ENCODE measurements around the gene SRRM2. TPM values are rescaled to one million over a fixed set of nuclear protein-coding genes. Genes with fewer than 3 reads are reported as not detected.
"Not testable (repeated sequence)": the region's sequence is repeated elsewhere in the genome, so short reads cannot be mapped to it uniquely, and the experiment has no call there.

SRRM2 gene
- total RNA-seq, 1 donor from 2014 or later = 239 TPM

DNA sequence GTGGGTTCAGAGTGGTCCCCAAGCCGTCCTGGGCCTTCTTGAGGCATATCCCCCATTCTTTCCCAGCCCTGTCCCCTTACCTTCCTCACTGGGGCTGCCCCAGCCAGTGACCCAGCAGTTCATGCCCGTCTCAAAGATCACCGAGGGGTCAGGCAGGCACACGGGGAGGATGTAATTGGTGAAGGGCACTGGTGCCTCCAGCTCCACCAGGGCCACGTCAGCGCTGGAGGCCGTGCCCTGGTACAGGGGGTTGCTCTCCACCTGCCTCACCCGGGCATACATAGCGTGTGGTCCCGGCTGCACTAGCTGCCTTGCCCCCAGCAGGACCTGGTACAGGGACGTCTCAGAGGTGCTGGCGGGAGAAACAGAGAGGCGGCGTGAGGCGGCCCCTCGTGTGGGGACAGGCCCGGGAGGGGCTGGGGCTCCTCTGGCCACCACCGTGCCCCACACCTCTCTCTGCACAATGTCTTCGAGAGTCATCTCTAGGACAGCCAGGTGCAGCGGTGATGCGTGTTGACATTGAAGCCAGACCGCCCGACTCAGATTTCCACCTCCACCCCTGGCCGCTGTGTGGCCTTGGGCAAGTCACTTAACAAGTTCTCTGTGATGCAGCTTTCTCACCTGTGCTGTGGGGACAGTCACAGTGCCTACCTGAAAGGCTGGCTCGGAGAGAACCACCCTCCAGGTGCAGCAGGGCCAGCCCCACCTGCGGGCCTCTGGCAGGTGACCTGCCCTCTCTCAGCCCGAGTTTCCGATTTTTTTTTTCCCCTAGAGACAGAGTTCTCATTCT, 38.3 kb upstream of the SRRM2 start:
- DNase-seq (ENCODE audit: extremely low read depth, low read depth, low spot score) = no peak

DNA sequence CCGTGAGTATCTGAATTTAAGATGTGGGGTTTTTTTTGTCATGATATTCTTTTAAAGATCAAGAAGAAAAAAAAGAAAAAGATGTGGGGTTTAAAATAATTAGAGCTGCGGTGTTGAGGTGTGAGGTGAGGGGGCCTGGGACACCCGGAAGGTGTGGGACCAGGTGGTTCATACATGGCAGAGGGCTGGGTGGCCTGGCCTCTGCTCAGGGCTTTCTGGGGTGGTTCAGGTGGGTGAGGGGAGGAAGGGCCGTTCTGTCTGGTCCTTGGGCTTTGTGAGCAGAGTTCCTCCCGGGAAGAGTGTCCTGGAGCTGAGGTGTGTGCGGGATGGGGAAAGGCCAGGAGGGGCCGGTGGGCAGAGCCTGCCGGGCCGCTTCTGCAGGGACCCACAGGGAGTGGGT, 37.4 kb upstream of the SRRM2 start:
- DNase-seq (ENCODE audit: extremely low read depth, low read depth, low spot score) = no peak

DNA sequence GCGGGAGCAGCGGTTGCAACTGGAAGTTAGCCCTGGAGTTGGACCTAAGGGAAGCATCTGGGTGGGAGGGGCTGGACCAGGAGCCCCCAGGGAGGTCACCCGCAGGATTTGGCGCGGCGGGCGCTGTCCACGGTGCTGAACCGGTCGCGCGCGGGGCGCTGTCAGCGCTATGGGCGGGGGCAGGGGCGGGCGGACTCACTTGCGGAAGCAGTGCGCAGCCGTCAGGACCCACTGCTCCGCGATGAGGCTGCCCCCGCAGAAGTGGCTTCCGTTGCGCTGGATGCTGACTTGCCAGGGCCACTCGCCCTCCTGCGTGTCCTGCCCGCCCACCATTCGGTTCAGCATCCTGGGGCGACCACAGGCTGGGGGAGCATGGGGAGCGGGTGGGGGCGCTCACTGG, 36.9 kb upstream of the SRRM2 start:
- no peak for DNase-seq (ENCODE audit: extremely low read depth, low read depth, low spot score)

DNA sequence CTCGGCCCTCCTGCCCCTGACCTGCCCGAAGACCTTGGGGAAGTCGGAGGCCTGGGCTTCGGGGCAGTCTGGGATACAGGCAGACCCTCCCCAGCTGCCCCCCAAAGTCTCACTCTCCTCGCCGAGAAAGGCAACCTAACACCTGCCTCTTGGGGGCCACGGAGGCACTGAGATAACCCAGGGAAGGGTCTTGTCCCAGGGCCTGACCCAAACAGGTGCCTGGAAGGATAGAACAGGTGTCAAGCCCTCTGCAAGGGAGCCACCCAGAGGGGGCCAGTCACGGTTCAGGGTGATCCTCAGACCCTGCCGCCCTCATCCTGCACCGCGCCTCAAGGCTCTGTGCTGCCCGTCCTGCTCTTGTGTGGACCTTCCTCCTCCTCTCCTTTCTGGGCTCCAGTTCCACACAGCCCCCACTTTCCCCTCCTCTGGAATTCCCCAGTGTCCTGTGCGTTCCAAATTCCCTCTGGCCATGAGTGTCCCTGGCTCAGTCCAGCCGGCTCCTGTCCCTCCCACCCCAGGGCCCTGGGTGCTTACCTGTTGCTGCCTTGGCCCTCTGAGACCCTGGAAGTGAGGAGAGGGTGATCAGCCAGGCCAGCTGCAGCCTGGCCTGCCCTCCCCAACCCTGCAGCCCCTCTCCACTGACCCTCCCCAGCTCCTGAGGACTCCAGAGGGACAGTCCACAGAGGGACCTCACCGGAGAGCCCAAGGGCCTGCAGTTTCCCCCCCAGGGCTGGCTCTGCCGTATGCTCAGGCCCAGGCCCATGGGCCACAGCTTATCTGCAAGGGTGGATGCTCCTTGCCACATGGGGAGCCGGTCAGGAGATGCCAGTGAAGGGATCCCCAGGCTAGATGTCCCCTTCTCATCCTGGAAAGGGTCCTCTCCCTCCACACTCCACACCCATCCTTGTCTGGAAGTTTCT, 36.2 kb upstream of the SRRM2 start:
- no peak for DNase-seq (ENCODE audit: extremely low read depth, low read depth, low spot score)

DNA sequence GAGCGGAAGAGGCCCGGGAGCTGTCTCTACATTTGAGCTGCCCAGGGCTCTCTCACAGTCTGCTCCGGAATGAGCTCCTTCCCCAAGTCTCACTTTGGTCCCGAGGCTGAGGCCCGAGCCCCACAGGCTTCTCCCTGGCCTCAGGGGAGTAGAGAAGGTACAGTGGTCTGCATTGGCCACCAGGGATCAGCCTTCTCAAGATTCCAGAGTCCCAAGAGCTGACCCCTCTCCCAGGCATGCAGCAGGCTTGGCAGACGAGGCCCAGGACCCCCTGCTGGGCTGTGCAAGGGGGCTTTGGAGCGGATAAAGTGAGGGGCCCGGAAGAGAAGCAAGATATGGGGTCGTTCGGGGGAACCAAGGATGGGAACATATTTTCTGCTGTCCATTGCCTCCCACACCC, 35.5 kb upstream of the SRRM2 start:
- no peak for DNase-seq (ENCODE audit: extremely low read depth, low read depth, low spot score)

DNA sequence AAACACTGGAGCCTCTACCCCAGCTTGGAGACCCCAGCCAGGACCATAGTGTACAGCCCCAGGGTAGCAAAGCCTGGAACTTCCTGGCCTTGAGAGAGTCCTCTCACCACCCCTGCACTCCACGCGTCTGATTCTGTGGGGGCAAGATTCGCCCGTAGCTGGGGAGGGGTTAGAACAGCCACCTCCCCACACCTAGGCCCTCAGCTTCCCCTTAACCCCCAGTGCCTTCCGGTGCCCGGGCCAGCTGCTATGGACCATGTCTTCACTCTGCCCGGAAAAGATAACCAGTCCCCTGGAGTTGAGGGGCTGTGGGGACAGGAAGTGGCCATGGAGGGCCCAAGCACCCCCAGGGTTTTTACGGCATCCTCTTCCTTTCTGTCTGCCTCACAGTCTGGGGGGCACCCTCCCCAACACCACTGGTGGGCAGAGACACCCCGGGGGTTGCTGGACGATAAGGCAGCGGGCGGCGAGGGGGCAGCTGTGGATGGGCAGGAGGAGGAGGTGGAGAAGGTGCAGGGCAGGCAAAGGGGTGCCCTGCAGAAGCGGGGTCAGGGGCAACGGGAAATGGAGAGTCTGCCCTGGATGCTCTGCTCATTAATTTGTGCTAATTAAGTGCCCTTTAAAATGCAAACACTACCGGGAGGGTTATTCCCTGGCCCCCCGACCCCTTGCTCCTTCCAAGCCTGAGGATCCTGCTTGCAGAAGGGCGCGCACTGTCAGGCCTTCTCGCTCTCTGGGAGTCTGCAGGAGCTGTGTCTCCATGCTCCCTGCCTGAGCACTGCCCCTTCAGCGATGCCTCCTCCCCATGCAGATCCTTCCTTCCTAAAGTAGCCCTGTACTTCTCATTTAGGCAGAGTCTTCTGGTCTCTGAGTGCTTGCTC, 34.8 kb upstream of the SRRM2 start:
- no peak for DNase-seq (ENCODE audit: extremely low read depth, low read depth, low spot score)

DNA sequence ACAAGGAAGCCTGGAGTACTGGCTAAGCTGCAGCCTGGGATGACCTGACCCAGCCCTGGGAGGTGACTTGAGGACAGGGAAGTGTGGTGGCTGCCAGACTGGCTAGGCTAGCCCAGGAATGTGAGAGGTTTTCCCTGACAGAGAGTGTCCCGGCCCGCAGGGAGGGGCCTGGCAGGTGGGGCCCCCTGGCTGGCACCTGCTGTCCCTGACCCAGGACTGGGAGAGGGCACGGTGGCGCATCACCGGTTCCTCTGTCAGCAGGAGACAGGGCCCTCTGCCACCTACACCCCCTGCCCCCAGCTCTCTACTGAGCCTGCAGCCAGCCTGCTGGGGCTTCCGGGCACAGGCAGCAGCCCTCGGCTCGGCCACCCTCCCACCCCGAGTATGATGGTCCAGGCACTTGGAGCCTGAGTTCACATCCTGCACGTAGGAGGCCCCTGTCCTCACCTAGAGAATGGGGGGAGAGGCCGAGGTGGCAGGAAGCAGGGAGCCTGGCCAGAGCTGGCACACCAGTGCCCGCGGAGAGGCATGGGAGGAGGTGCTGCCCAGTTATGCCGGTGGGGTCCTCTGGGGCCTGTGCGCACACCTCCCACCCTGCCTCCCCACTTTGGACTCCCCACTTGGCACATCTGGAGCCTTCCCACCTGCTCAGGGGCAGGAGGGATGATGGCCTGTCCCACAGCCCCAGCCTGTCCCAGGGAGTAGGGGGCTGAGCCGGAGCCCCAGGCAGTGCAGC, 32.9 kb upstream of the SRRM2 start:
- no peak for DNase-seq (ENCODE audit: extremely low read depth, low read depth, low spot score)

DNA sequence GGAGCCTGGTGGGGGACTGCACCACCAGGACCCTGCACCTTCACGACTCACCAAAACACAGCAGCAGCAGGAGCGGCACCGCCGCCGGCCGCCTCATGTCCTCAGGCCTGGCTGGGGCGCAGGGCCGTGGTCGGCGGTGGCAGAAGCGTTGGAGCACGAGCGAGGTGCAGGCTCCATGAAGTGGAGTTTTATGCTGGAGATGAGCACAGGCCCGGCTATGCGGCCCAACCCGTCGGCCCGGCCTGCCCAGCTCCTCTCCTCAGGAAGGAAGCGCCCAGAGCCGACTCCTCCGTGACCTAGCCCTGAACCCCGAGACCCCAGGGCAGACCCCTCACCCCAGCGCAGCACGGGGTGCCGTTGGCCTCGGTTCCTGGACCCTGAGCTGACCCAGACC, 32.4 kb upstream of the SRRM2 start, which contains the start of gene PRSS27:
PRSS27 (minus strand) TSS at position 161 of the 394 bp plus-strand sequence; CDS start at position 97, 64 bp downstream.
- no peak for DNase-seq (ENCODE audit: extremely low read depth, low read depth, low spot score)

DNA sequence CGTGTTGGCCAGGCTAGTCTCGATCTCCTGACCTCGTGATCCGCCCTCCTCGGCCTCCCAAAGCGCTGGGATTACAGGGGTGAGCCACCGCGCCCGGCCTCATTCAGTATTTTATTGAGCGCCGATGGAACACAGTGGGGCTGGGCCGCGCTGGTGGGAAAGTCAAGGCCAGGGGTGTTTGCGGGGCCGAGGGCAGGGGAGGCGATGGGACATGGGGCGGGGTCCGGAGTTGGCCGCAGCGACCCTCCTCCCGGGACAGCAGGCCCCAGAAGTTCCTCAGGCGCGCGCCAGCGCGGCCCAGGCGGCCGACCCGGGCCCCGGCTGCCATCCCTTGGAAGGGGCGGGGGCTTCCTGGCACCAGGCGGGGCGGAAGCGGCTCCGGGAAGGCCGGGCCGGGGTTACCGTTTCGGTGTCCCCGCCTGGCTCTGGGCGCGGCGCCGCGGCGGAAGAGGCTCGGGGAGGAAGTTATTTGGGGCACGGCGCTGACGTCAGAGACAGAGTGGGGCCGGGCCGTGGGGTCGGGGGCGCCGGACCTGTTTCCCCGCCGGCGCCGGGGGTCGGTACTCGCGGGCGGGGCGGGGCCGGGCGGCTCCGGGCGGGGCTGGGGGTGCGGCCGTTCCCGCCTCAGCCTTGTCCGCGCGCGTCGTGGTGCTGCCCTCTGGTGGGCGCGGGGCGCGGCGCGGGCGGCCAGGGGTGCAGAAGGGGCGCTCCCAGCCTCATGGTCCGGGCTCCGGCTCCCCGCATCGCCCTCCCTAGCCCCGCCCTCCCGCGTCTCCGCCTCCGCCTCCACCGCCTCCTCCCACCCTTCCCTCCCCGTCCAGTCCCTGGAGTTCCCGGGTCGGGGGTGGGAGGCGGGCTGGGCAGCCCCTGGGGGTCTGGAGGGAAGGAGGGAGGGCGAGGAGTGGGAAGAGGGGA, 31.5 kb upstream of the SRRM2 start:
- DNase-seq (ENCODE audit: extremely low read depth, low read depth, low spot score) = no peak

DNA sequence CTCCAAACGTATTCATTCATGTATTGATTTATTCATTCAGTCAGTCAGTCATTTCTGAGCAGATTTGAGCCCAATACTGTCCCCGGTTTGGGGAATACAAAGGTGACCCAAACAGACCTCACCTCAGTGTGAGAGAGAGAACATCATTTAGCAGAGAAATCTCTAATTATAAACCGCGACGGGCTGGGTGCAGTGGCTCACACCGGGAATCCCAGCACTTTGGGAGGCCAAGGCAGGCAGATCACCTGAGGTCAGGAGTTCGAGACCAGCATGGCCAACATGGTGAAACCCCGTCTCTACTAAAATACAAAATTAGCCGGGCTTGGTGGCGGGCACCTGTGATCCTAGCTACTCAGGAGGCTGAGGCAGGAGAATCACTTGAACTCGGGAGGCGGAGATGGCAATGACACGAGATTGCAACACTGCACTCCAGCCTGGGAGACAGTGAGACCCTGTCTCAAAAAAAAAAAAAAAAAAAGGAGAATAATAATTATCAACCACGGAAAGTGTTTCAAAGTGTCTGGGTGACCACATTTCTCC, 30.7 kb upstream of the SRRM2 start:
- not testable (repeated sequence) for DNase-seq (ENCODE audit: extremely low read depth, low read depth, low spot score)

DNA sequence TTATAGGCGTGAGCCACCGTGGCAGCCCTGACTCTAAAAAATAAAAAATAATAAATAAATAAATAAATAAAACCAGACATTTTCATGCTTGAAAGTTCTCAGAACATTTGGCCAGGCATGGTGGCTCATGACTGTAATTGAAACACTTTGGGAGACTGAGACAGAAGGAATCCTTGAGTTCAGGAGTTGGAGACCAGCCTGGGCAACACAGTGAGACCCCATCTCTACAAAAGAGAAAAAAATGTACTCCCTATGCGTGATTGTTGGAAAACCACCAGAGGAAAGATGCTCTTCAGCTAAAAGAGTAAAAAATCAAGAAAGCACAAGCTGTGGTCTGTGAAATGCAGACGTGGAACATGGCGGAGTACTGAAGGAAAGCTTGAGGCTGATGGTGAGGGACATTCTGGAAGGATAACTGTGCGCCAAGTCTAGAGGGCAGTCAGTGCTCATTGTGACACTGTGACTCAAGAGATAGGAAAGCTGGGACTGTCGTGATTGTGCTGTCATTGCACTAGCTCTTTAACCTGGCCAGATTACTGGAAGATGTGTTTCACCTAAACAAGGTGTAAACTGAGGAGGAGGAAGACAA, 28.3 kb upstream of the SRRM2 start:
- DNase-seq (ENCODE audit: extremely low read depth, low read depth, low spot score) = no peak

DNA sequence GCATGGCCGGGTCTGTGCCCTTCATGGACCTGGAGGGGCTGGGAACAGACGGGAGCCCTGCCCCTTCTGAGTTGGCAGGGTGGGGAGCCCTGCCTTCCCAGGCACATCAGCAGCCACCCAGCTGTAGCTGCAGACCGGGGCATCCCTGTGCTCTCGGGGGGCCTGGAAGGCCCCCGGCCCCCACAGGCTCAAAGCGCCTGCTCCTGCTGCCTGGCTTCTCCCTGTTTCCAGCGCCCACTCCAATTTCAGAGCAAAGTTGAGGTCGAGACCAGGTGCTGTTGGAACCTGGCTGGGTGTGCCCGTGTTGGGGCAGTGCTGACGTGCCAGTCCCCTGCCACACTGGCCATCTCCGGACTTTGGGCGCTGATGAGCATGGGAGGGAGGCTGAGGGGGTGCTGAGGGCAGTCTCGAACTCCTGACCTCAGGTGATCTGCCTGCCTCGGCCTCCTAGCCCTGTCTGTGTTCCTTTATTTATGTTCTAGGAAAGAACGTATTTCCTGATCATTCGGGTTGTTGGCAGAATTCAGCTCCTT, 27.6 kb upstream of the SRRM2 start:
- no peak for DNase-seq (ENCODE audit: extremely low read depth, low read depth, low spot score)

DNA sequence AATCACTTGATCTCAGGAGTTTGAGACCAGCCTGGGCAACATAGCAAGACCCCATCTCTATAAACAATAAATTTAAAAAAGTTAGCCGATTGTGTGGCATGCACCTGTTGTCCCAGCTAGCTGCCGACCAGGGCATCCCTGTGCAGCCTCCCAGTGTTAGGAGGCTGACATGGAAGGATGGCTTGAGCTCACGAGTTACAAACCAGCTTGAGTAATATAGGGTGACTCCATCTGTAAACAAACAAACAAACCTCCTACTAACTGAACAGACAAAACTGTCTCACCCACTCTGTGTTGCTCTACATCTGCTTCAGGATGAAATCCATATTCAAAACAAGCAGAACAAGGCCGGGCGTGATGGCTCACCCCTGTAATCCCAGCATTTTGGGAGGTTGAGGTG, 25.5 kb upstream of the SRRM2 start:
- DNase-seq (ENCODE audit: extremely low read depth, low read depth, low spot score) = no peak

DNA sequence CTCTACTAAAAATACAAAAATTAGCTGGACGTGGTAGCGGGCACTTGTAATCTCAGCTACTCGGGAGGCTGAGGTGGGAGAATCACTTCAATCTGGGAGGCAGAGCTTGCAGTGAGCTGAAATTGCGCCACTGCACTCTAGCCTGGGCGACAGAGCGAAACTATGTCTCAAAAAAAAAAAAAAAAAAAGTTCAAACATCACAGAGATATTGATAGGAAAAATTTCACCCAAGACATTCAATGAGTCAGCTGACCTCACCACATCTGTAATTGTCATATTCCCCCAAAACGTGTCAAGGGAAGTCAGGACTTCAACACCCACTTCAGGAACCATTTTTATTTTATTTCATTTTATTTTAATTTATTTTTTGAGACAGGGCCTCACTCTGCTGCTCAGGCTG, 24.4 kb upstream of the SRRM2 start:
- DNase-seq (ENCODE audit: extremely low read depth, low read depth, low spot score) = no peak

DNA sequence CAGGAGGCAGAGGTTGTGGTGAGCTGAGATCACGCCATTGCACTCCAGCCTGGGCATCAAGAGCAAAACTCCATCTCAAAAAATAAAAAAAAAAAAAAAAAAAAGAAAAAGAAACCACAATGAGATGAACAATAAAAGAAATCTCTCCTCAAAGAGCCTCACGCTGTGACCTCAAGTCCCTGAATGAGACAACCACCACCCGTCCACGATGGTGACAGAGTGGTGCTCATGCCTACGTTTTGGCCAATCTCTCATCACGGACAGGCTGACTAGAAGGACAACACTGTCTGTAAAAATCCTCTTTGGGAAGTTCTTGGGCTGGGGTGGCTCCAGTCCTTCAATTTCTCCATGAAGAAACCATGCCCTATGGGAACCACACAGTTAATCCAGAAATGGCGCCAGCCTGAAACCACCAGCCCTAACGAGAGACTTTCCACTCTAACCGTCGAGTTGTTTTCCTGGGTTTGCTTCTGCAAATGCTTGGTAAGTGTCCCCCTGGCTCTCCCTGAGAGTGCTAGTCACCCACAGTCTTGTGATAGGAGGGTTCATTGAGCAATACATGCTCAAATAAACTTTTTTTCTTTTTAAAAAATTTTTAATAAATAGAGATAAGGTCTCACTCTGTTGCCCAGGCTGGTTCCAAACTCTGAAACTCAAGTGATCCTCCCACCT, 17.5 kb upstream of the SRRM2 start:
- no peak for DNase-seq (ENCODE audit: extremely low read depth, low read depth, low spot score)

DNA sequence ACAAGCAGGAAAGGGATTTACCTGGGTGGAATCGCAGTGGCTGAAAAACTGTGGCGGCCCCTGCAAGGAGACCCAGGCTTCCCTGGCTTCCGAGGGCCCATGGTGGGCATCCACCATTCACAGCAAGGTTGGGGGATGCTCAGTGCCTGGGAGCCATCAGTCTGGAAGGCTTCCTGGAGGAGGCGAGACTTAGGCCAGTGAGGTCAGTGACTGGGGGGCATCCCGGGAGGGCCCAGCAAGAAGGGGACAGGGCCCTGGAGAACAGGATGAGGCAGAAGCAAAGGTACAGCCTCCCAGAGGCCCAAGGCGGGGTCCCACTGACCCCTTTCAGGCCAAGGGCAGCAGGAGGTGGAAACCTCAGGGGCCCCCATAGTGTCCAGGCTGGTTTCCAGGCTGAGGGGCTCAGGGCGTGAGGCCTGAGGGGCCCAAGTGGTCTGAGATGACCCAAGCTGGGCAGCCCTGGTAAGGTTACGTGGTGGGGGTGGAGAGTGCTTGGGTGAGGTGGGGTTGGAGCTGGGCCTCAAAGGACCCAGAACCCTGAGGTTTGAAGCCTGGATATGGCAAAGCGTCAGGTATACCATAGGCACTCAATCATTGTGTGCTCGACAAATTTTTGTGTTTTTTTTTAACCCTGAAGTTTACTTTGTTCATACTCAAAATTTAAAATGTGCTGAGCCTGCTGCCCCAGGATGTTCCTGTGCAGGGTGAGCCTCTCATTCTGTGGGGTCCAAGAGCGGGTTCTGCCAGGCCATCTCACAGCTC, 15.8 kb upstream of the SRRM2 start:
- no peak for DNase-seq (ENCODE audit: extremely low read depth, low read depth, low spot score)

DNA sequence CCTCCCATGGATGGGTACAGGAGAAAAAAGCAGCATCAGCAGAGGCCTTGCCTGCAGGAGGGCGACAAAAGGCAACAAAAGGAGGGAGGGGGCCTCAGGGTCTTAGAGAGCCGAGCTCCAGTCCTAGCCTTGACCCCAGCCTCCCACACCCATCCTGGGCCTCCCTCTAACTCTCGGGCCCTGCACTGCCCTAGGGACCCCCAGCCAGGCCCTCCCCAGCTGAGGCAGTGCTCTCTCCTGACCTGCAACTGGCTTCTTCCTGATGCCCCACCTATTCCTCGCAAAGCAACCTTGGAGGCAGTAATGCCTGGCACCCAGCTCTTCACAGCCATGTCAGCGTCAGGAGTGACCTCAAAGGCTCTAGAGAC, 15.2 kb upstream of the SRRM2 start:
- no peak for DNase-seq (ENCODE audit: extremely low read depth, low read depth, low spot score)
